HepG2 (cell line): ENCODE measurements around the gene ZKSCAN3. TPM values are rescaled to one million over a fixed set of nuclear protein-coding genes. Genes with fewer than 3 reads are reported as not detected.

Experiments used
- ATAC-seq: fragments of 200-7000 bp; cut with Tn5 transposase; 3 replicates; pipeline ENCODE4 v1.9.1; 2020; ENCODE audit warnings: mild to moderate bottlenecking, moderate library complexity
- BruUV-seq: library from RNA; stranded (reverse); fragments of 400-500 nt; replicated peaks from 2 replicates; lab custom pipeline; 2021; lab: Mats Ljungman, UMichigan
- CTCF ChIA-PET: fragments of 300-600 bp; formaldehyde crosslinking; extraction: SDS; loops from one replicate; lab custom pipeline; 2021; ENCODE audit warnings: low total read pairs, inconsistent platforms, low intra/inter-chr PET ratio; lab: Yijun Ruan, JAX
- POLR2A ChIA-PET: fragments of 350-600 bp; sonication (Branson Sonifier 250); formaldehyde crosslinking; loops from one replicate; lab custom pipeline; 2020; ENCODE audit warnings: antibody characterized with exemption, inconsistent platforms; lab: Yijun Ruan, JAX
- DNase-seq: peaks from one replicate; pipeline ENCODE4 v3.0.0-alpha.2; 2015; ENCODE audit warnings: low spot score
- FAIRE-seq: peaks from 3 replicates; lab custom pipeline; 2011; peaks lifted over from hg19 to GRCh38; lab: Jason Lieb, UNC
- H2AFZ ChIP-seq: one replicate; pipeline ENCODE4 v1.6.1; 2011; ENCODE audit warnings: low read length, inconsistent platforms
- H3K27ac ChIP-seq: fragments of 300-600 bp; 3 replicates; pipeline ENCODE4 v1.8.0; 2011; ENCODE audit warnings: mixed run types, mild to moderate bottlenecking, mixed read lengths, low read length, inconsistent platforms; ENCODE audit not compliant: insufficient read depth; ENCODE audit errors: extremely low read length
- H3K27me3 ChIP-seq, 2 experiments: fragments of 200-600 bp in 1 of 2; 2 replicates in 1 of 2; 3 replicates in 1 of 2; pipeline versions ENCODE4 v1.6.0 to v1.8.0; 2011; ENCODE audit warnings: low read length in 2 of 2, mild to moderate bottlenecking in 2 of 2, moderate library complexity in 2 of 2, inconsistent platforms in 1 of 2; ENCODE audit not compliant: insufficient read depth in 2 of 2, control insufficient read depth in 1 of 2
- H3K36me3 ChIP-seq, 2 experiments: fragments of 200-600 bp in 1 of 2; replicated peaks in 1 of 2; 2 replicates in 1 of 2; 3 replicates in 1 of 2; pipeline versions ENCODE4 v1.5.1 to v1.8.0; 2011; ENCODE audit warnings: low read length in 2 of 2, inconsistent platforms in 1 of 2; ENCODE audit not compliant: insufficient read depth in 2 of 2, control insufficient read depth in 1 of 2
- H3K4me1 ChIP-seq: 2 replicates; pipeline ENCODE4 v1.5.1; 2012; ENCODE audit warnings: low read length, inconsistent platforms; ENCODE audit not compliant: insufficient read depth
- H3K4me2 ChIP-seq: 2 replicates; pipeline ENCODE4 v1.6.0; 2011; ENCODE audit warnings: low read depth, low read length, inconsistent platforms
- H3K4me3 ChIP-seq, 3 experiments: fragments of 200-600 bp in 1 of 3; sonication (generic), shearing (Covaris generic) in 1 of 3; replicated peaks in 1 of 3; 2 replicates each; pipeline ENCODE4 v1.5.1; 2011 to 2016; ENCODE audit warnings: low read length in 3 of 3, inconsistent platforms in 2 of 3, low read depth in 2 of 3, mild to moderate bottlenecking in 2 of 3, control low read depth in 1 of 3, mixed read lengths in 1 of 3; ENCODE audit not compliant: insufficient read depth in 1 of 3
- H3K79me2 ChIP-seq: one replicate; pipeline ENCODE4 v1.6.1; 2011; ENCODE audit warnings: low read length, inconsistent platforms; ENCODE audit not compliant: insufficient read depth
- H3K9ac ChIP-seq: 2 replicates; pipeline ENCODE4 v1.6.0; 2011; ENCODE audit warnings: mild to moderate bottlenecking, low read depth, low read length, inconsistent platforms; ENCODE audit not compliant: insufficient read depth
- H3K9me3 ChIP-seq: 2 replicates; pipeline ENCODE4 v1.5.1; 2012; ENCODE audit warnings: mild to moderate bottlenecking, low read length
- H4K20me1 ChIP-seq: 2 replicates; pipeline ENCODE4 v1.6.0; 2011; ENCODE audit warnings: inconsistent platforms, mild to moderate bottlenecking, low read length, moderate library complexity; ENCODE audit not compliant: insufficient read depth
- DNMT3B ChIP-seq: conservative IDR thresholded peaks from 2 replicates; pipeline ENCODE4 v1.6.1; 2016; ENCODE audit warnings: missing biosample characterization, control low read depth
- GABPA ChIP-seq, 2 experiments: IDR thresholded peaks; 2 replicates each; pipeline ENCODE4 v1.6.1; 2011 to 2016; ENCODE audit warnings: low read depth in 2 of 2, low read length in 1 of 2, missing biosample characterization in 1 of 2, missing genetic modification characterization in 1 of 2
- HIVEP1 ChIP-seq: sonication (generic); formaldehyde crosslinking; IDR thresholded peaks from 2 replicates; pipeline ENCODE4 v1.4.0; 2020; ENCODE audit warnings: mild to moderate bottlenecking, missing genetic modification reagents
- MTF1 ChIP-seq: sonication (generic); formaldehyde crosslinking; IDR thresholded peaks from 2 replicates; pipeline ENCODE4 v1.5.0; 2020; ENCODE audit warnings: missing genetic modification reagents
- NAIF1 ChIP-seq: sonication (generic); formaldehyde crosslinking; IDR thresholded peaks from 2 replicates; pipeline ENCODE4 v1.5.0; 2020; ENCODE audit warnings: mild to moderate bottlenecking, missing genetic modification reagents, borderline replicate concordance
- SP2 ChIP-seq: sonication (generic); formaldehyde crosslinking; IDR thresholded peaks from 2 replicates; pipeline ENCODE4 v1.5.1; 2020; ENCODE audit warnings: mild to moderate bottlenecking, missing genetic modification reagents
- SSRP1 ChIP-seq: IDR thresholded peaks from 2 replicates; pipeline ENCODE4 v1.6.1; 2016; ENCODE audit warnings: control low read depth
- TBP ChIP-seq: sonication (generic); formaldehyde crosslinking; IDR thresholded peaks from 2 replicates; pipeline ENCODE4 v1.5.0; 2020; ENCODE audit warnings: missing genetic modification reagents
- ZNF530 ChIP-seq: sonication (generic); formaldehyde crosslinking; IDR thresholded peaks from 2 replicates; pipeline ENCODE4 v1.5.0; 2020; ENCODE audit warnings: low read depth, mild to moderate bottlenecking, missing genetic modification reagents
- ZNF879 ChIP-seq: sonication (generic); formaldehyde crosslinking; IDR thresholded peaks from 2 replicates; pipeline ENCODE4 v1.8.1; 2023; ENCODE audit warnings: missing genetic modification reagents
- WGBS: methylation state at CpG from one replicate; pipeline ENCODE4 v1.1.6; 2017; ENCODE audit warnings: low lambda C conversion rate; 5-methylcytosine and 5-hydroxymethylcytosine counted together
- in situ Hi-C: cut with HindIII; loops from 2 replicates; pipeline ENCODE4 v1.10.0; 2017; ENCODE audit warnings: low pct_unique_long_range_greater_than_20kb; ENCODE audit not compliant: extremely low pct_ligation_motif_present
- intact Hi-C: fragments of 100-400 bp; cut with micrococcal nuclease; formaldehyde crosslinking; loops from one replicate; pipeline ENCODE4 v1.10.0; 2022; ENCODE audit not compliant: unreplicated experiment
- polyA plus RNA-seq, 8 experiments: library from polyadenylated mRNA; depleted of rRNA in 3 of 8; stranded (reverse) in 7 of 8; unstranded in 1 of 8; fragments of >200 nt; fragmentation: Illumina TruSeq in 4 of 8; extraction: Trizol in 4 of 8; gene quantifications; 2 replicates each; pipeline versions ENCODE4 v1.2.1 to v1.2.3, GENCODE V29; 2011 to 2016; ENCODE audit warnings: low read depth in 4 of 8, missing spikeins in 1 of 8, mixed read lengths in 1 of 8; ENCODE audit not compliant: insufficient read depth in 1 of 8
- total RNA-seq, 5 experiments: library from RNA; depleted of rRNA; stranded (reverse); fragments of >200 nt; fragmentation: Illumina TruSeq; extraction: Trizol; gene quantifications; 2 replicates each; pipeline ENCODE4 v1.2.3, GENCODE V29; 2016; ENCODE audit warnings: low read depth in 1 of 5
- TF ChIP-seq, protein P1 (sequence below): sonication (generic); formaldehyde crosslinking; IDR thresholded peaks from 2 replicates; pipeline ENCODE4 v1.8.0; 2022; ENCODE audit warnings: missing genetic modification reagents, mild to moderate bottlenecking, inconsistent platforms, borderline replicate concordance
- TF ChIP-seq, protein P2 (sequence below): sonication (generic); formaldehyde crosslinking; IDR thresholded peaks from 2 replicates; pipeline ENCODE4 v1.8.0; 2022; ENCODE audit warnings: mild to moderate bottlenecking, missing genetic modification reagents; ENCODE audit not compliant: insufficient replicate concordance
- TF ChIP-seq, protein P3 (sequence below): sonication (generic); formaldehyde crosslinking; IDR thresholded peaks from 2 replicates; pipeline ENCODE4 v1.8.1; 2023; ENCODE audit warnings: mild to moderate bottlenecking, inconsistent platforms, moderate library complexity, missing genetic modification reagents, borderline replicate concordance
- TF ChIP-seq, protein P4 (sequence below): sonication (generic); formaldehyde crosslinking; IDR thresholded peaks from 2 replicates; pipeline ENCODE4 v1.8.1; 2023; ENCODE audit warnings: mild to moderate bottlenecking, missing genetic modification reagents

Gene ZKSCAN3
- total and polyA plus RNA-seq, 2 of the 13 experiments (the other 11 are each of a cell fraction or from before 2014, with no cell fraction given): 3.3 to 7.4 TPM

DNA sequence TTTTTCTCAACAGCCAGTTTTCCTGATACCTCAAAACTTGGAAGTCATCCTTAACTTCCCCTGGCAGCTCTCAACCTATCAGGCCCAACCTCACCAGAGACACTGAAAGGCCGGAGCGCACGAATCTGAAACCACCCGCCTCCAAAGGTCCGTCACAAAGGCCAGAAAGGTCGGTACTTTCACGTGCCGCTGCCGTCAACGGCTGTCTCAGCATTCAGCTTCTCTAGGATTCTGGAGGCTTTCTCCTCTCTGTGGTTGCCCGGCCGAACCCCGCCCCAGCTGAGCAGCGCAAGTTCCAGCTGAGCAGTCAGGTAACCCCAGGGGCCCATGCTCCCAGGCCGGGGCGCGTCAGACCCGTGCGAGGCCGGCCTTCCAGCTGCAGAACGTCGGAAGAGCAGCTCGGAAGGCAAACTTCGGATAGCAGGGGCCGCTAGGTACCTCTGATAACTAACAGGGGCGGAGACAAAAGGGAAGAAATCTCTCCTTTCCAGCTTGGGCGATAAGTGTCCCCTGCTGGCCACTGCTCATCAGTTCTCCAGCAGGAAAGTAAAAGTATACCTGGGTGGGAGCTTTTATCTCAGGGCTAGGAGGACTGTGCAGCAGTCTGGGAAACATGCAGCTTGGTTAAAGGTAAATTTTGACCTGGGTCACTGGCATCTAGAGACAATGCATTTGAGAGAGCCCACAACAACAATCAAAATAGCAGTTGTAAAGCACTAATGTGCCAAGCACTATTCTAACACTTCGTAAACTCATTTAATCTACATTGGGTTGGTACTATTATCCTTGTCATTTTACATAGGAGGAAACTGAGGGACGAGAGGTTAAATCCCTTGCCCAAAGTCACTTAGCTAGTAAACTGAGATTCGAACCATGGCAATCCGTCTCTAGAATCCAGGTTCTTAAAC, 33.7 kb downstream of the ZKSCAN3 start:
- Histone ChIP-seq H3K4me3 (peak overlapping the region; percentile 59 to 74 (median 72)), H3K36me3 (peaks cover 7 to 33% of the 10 kb centered on the region in 2 experiments), H3K4me2 (peak overlapping the region; percentile 85), H2AFZ (peak overlapping the region; percentile 87), H3K9me3 (no peaks in the 10 kb centered on the region), H3K79me2 (no peaks in the 10 kb centered on the region), H3K4me1 (peaks cover 39% of the 10 kb centered on the region), H3K9ac (peak overlapping the region; percentile 67), H3K27me3 (no peaks in the 10 kb centered on the region), H4K20me1 (no peaks in the 10 kb centered on the region), H3K27ac (peak overlapping the region; percentile 56)
- DNase-seq (peak; percentile 93), ATAC-seq (peak; percentile 98), FAIRE-seq (peak; percentile 84)
- no TSS peak for BruUV-seq
- ChIA-PET CTCF (interaction anchor here (0.7 kb wide), 1 partner anchor 257 kb away, joined by 3 read pairs; no protein-coding TSS in a partner anchor), POLR2A (interaction anchor here (0.7 to 3.4 kb wide), 29 partner anchors 11 to 546 kb away, joined by 3 to 27 read pairs (median 5); partner anchors contain the start of genes PGBD1, ZKSCAN3, ZKSCAN4 and ZKSCAN8)
- WGBS: 18% methylated on average over 26 of the region's 31 CpGs
- intact Hi-C loops (loop anchor here (1.0 to 5.0 kb wide), 4 partner anchors 16 to 204 kb away; partner anchors contain the start of genes ZKSCAN3 and ZSCAN12), in situ Hi-C loops (no loop called here)
- TF ChIP-seq, protein P1, sequence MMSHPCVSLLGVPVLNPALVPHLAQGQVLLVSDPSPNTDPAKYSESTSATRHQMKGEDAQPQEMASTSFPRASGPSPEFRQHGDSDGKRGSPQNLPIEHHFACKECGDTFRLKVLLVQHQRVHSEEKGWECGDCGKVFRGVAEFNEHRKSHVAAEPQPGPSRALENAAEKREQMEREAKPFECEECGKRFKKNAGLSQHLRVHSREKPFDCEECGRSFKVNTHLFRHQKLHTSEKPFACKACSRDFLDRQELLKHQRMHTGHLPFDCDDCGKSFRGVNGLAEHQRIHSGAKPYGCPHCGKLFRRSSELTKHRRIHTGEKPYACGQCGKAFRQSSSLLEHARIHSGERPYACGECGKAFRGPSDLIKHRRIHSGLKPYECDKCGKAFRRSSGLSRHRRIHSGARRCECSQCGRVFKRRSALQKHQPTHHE (CRISPR knock-in tag): peak; percentile 73; the same call in 1 of the 2 replicates
- TF ChIP-seq DNMT3B (CRISPR knock-in tag): peak; percentile 93; the same call in 1 of the 2 replicates
- peak; percentile 94 for TF ChIP-seq HIVEP1 (CRISPR knock-in tag)
- TF ChIP-seq NAIF1 (CRISPR knock-in tag): no peak
- no peak for TF ChIP-seq ZNF530 (CRISPR knock-in tag)
- TF ChIP-seq, protein P2, sequence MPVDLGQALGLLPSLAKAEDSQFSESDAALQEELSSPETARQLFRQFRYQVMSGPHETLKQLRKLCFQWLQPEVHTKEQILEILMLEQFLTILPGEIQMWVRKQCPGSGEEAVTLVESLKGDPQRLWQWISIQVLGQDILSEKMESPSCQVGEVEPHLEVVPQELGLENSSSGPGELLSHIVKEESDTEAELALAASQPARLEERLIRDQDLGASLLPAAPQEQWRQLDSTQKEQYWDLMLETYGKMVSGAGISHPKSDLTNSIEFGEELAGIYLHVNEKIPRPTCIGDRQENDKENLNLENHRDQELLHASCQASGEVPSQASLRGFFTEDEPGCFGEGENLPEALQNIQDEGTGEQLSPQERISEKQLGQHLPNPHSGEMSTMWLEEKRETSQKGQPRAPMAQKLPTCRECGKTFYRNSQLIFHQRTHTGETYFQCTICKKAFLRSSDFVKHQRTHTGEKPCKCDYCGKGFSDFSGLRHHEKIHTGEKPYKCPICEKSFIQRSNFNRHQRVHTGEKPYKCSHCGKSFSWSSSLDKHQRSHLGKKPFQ (CRISPR knock-in tag): peak; percentile 14
- no peak for TF ChIP-seq MTF1 (CRISPR knock-in tag)
- TF ChIP-seq, protein P3, sequence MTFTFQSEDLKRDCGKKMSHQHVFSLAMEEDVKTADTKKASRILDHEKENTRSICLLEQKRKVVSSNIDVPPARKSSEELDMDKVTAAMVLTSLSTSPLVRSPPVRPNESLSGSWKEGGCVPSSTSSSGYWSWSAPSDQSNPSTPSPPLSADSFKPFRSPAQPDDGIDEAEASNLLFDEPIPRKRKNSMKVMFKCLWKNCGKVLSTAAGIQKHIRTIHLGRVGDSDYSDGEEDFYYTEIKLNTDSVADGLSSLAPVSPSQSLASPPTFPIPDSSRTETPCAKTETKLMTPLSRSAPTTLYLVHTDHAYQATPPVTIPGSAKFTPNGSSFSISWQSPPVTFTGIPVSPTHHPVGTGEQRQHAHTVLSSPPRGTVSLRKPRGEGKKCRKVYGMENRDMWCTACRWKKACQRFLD (CRISPR knock-in tag): 0 out of 2 replicates have a peak, but pooled peaks have one; percentile 36
- no peak for TF ChIP-seq SP2 (CRISPR knock-in tag)
- TF ChIP-seq GABPA (IDR thresholded peaks at IDR 0.05; ENCODE audit: low read depth, low read length): peak; percentile 40; the same call in 1 of the 2 replicates
- TF ChIP-seq GABPA (CRISPR knock-in tag; IDR thresholded peaks at IDR 0.05; ENCODE audit: low read depth): peak; percentile 90
- peak; percentile 85 for TF ChIP-seq SSRP1 (CRISPR knock-in tag)
- TF ChIP-seq, protein P4, sequence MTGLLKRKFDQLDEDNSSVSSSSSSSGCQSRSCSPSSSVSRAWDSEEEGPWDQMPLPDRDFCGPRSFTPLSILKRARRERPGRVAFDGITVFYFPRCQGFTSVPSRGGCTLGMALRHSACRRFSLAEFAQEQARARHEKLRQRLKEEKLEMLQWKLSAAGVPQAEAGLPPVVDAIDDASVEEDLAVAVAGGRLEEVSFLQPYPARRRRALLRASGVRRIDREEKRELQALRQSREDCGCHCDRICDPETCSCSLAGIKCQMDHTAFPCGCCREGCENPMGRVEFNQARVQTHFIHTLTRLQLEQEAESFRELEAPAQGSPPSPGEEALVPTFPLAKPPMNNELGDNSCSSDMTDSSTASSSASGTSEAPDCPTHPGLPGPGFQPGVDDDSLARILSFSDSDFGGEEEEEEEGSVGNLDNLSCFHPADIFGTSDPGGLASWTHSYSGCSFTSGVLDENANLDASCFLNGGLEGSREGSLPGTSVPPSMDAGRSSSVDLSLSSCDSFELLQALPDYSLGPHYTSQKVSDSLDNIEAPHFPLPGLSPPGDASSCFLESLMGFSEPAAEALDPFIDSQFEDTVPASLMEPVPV (CRISPR knock-in tag): peak; percentile 88; the same call in 1 of the 2 replicates
- no peak for TF ChIP-seq ZNF879 (CRISPR knock-in tag)
- no peak for TF ChIP-seq TBP
